Measurements from ENCODE around the gene PPP3R1.

The PPP3R1 gene

DNA sequence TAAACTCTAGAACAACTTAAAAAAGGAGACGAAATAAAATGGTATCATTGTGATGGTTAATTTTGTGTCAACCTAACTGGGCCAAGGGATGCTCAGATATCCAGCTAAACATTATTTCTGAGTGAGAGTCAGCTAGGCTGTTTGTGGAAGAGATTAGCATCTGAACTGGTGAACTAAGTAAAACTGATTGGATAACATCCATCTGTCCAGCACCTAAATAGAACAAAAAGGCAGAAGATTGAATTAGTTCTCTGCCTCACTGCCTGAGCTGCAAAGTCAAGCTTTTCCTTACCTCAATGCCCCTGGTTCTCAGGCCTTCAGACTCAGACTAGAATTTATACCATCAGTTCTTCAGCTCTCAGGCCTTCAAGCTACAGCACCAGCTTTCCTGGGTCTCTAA, 30.0 kb downstream of the PPP3R1 start:
- no peak for TF ChIP-seq SIN3A (IDR thresholded peaks at IDR 0.05; ENCODE audit: borderline replicate concordance, insufficient read depth, low read length)
- TF ChIP-seq, protein P1, sequence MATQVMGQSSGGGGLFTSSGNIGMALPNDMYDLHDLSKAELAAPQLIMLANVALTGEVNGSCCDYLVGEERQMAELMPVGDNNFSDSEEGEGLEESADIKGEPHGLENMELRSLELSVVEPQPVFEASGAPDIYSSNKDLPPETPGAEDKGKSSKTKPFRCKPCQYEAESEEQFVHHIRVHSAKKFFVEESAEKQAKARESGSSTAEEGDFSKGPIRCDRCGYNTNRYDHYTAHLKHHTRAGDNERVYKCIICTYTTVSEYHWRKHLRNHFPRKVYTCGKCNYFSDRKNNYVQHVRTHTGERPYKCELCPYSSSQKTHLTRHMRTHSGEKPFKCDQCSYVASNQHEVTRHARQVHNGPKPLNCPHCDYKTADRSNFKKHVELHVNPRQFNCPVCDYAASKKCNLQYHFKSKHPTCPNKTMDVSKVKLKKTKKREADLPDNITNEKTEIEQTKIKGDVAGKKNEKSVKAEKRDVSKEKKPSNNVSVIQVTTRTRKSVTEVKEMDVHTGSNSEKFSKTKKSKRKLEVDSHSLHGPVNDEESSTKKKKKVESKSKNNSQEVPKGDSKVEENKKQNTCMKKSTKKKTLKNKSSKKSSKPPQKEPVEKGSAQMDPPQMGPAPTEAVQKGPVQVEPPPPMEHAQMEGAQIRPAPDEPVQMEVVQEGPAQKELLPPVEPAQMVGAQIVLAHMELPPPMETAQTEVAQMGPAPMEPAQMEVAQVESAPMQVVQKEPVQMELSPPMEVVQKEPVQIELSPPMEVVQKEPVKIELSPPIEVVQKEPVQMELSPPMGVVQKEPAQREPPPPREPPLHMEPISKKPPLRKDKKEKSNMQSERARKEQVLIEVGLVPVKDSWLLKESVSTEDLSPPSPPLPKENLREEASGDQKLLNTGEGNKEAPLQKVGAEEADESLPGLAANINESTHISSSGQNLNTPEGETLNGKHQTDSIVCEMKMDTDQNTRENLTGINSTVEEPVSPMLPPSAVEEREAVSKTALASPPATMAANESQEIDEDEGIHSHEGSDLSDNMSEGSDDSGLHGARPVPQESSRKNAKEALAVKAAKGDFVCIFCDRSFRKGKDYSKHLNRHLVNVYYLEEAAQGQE (IDR thresholded peaks at IDR 0.05; ENCODE audit: insufficient read depth in 1 of 2, low read depth in 2 of 2, low read length in 2 of 2): no peak
- TF ChIP-seq FOXP2 (optimal IDR thresholded peaks at IDR 0.05; ENCODE audit: borderline replicate concordance, extremely low read depth, extremely low read length, insufficient read depth): no peak
- no peak for TF ChIP-seq POLR2AphosphoS5 (IDR thresholded peaks at IDR 0.05; ENCODE audit: low read depth, low read length)
- TF ChIP-seq TAF1 (IDR thresholded peaks at IDR 0.05; ENCODE audit: borderline replicate concordance, insufficient read depth, low read length): no peak

DNA sequence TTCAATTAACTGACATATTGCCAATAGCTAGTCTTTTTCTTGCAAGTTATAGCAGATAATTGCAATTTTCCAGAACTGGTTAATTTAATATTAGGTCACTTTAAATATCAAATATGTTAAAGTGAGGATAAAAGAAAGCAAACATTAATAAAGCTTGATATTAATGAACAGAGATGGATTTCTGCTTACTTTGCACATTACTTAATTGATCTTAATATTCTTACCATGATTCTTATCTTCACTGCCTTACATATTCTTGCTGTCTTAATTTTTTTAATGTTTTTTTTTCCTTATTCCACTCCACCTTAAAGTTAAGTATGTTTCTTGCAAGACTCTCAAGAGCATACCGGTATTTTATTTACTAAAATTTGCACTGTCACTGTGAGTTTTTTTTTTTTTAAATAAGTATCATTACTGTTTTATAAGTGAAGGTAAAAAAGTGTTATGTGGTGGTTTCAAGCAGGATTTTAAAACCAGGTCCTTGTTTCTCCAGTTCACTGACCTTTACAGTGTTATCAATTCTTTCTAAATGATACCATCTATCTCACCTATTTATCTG, 33.9 kb downstream of the PPP3R1 start:
- TF ChIP-seq POLR2AphosphoS5 (IDR thresholded peaks at IDR 0.05; ENCODE audit: low read depth, low read length): no peak
- TF ChIP-seq, protein P1 (IDR thresholded peaks at IDR 0.05; ENCODE audit: insufficient read depth in 1 of 2, low read depth in 2 of 2, low read length in 2 of 2): no peak
- TF ChIP-seq TAF1 (IDR thresholded peaks at IDR 0.05; ENCODE audit: borderline replicate concordance, insufficient read depth, low read length): no peak
- no peak for TF ChIP-seq SIN3A (IDR thresholded peaks at IDR 0.05; ENCODE audit: borderline replicate concordance, insufficient read depth, low read length)
- TF ChIP-seq FOXP2 (optimal IDR thresholded peaks at IDR 0.05; ENCODE audit: borderline replicate concordance, extremely low read depth, extremely low read length, insufficient read depth): no peak

DNA sequence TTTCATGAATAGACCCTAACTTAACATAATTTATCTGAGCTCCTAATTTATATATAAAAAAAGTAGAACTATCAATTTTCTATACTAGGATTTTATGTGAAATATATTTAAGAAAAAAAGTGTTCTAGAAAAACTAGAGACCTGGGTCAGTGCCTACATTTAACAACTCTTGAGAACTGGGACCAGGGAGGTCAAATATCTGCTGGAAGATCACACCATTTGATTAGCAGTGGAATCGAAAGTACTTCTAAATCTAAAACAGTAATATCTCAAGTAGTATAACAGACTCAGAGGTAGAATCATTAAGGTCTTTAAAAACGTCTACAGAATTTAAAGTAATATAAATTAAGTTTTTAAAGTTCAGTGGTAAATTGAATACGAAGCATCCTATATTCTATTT, 34.6 kb downstream of the PPP3R1 start:
- no peak for TF ChIP-seq TAF1 (IDR thresholded peaks at IDR 0.05; ENCODE audit: borderline replicate concordance, insufficient read depth, low read length)
- no peak for TF ChIP-seq FOXP2 (optimal IDR thresholded peaks at IDR 0.05; ENCODE audit: borderline replicate concordance, extremely low read depth, extremely low read length, insufficient read depth)
- TF ChIP-seq, protein P1 (IDR thresholded peaks at IDR 0.05; ENCODE audit: insufficient read depth in 1 of 2, low read depth in 2 of 2, low read length in 2 of 2): no peak
- no peak for TF ChIP-seq SIN3A (IDR thresholded peaks at IDR 0.05; ENCODE audit: borderline replicate concordance, insufficient read depth, low read length)
- TF ChIP-seq POLR2AphosphoS5 (IDR thresholded peaks at IDR 0.05; ENCODE audit: low read depth, low read length): no peak

DNA sequence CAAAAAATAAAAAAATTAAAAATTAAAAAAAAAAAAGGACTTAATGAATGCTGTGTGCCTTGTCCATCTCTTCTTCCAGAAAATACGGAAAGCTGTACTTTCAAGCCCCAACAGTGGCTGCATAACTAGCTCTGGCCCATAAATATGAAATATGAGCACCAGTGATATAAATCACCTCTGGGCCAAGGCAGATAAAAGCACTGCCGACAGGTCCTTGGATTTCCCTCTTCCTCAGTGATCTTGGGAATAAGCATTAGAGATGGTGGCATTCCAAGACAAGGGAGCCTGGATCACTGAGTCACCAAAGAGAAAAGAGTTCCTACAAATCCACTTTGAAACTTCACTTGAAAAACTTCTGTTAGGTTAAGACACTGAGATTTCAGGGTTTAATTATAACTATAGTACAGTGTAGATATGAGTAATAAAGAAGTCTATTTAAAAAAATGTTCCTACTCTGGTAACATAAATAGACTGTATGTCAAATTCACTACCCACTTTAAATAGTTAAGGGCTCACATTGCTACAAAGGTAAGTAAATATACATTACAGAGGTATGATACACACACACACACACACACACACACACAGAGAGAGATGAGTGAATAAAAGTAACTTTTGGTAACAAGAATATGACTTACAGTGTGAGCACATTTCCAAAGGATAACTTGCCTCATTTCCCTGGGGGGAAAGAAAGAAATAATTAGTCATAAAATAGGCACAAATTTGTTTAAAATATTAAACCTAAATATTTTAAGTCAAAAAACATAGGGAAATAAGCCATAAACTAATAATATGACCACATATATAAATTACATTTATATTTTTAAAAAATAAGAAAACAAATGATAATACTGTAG, 35.6 kb downstream of the PPP3R1 start:
- TF ChIP-seq, protein P1 (IDR thresholded peaks at IDR 0.05; ENCODE audit: insufficient read depth in 1 of 2, low read depth in 2 of 2, low read length in 2 of 2): no peak
- TF ChIP-seq POLR2AphosphoS5 (IDR thresholded peaks at IDR 0.05; ENCODE audit: low read depth, low read length) (no peak), TAF1 (IDR thresholded peaks at IDR 0.05; ENCODE audit: borderline replicate concordance, insufficient read depth, low read length) (no peak), FOXP2 (optimal IDR thresholded peaks at IDR 0.05; ENCODE audit: borderline replicate concordance, extremely low read depth, extremely low read length, insufficient read depth) (no peak), SIN3A (IDR thresholded peaks at IDR 0.05; ENCODE audit: borderline replicate concordance, insufficient read depth, low read length) (no peak)

All from PFSK-1 (cell line).